22Rv1 (cell line): ENCODE measurements around the gene SLC4A9.

Experiments
- ZFX ChIP-seq: fragments of 450-650 bp; IDR thresholded peaks from 2 replicates; pipeline ENCODE4 v1.6.1; 2017; ENCODE audit warnings: antibody characterized with exemption, borderline replicate concordance
- TF ChIP-seq, protein P1 (sequence below): fragments of 450-650 bp; IDR thresholded peaks from 2 replicates; pipeline ENCODE4 v1.5.1; 2017; ENCODE audit warnings: mild to moderate bottlenecking

DNA sequence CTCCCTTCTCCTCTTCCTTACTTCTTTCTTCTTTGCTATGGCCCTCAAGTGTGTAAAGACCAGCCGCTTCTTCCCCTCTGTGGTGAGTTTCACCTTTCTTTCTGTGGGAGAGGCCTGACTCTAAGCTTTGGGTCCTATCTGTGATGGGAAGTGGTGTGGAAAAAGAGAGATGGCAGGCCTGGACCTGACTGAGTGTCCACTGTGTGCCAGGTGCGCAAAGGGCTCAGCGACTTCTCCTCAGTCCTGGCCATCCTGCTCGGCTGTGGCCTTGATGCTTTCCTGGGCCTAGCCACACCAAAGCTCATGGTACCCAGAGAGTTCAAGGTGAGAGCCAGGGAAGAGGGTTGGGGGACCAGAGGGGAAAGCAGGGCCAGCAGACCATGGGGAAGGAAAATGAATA lies 5.9 kb downstream of the SLC4A9 start:
- TF ChIP-seq, protein P1, sequence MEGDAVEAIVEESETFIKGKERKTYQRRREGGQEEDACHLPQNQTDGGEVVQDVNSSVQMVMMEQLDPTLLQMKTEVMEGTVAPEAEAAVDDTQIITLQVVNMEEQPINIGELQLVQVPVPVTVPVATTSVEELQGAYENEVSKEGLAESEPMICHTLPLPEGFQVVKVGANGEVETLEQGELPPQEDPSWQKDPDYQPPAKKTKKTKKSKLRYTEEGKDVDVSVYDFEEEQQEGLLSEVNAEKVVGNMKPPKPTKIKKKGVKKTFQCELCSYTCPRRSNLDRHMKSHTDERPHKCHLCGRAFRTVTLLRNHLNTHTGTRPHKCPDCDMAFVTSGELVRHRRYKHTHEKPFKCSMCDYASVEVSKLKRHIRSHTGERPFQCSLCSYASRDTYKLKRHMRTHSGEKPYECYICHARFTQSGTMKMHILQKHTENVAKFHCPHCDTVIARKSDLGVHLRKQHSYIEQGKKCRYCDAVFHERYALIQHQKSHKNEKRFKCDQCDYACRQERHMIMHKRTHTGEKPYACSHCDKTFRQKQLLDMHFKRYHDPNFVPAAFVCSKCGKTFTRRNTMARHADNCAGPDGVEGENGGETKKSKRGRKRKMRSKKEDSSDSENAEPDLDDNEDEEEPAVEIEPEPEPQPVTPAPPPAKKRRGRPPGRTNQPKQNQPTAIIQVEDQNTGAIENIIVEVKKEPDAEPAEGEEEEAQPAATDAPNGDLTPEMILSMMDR = no peak
- no peak for TF ChIP-seq ZFX
